ENCODE data around the gene PHF8.

The PHF8 gene

DNA sequence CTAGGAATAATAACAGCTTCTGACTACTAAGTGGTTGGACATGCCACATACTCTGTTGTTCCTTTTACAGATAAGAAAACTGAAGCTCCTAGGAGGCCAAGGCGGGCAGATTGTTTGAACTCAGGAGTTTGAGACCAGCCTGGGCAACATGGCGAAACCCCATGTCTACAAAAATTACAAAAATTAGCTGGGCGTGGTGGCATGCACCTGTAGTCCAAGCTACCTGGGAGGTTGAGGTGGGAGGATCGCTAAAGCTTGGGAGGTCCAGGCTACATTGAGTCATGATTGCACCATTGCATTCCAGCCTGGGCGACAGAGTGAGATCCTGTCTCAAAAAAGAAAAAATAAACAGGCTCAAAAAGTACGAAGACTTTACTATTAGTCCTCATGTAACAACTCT lies 30.6 kb upstream of the PHF8 start:
- H3K79me2 ChIP-seq (ENCODE audit: insufficient read depth, low read depth), result no peaks in the 10 kb centered on the region
- no peak overlapping the region for H2AFZ ChIP-seq (ENCODE audit: low read depth)
- no peaks in the 10 kb centered on the region for H3K4me1 ChIP-seq (ENCODE audit: low read depth, poor library complexity, severe bottlenecking)
- H3K27me3 ChIP-seq (ENCODE audit: insufficient read depth, low read depth), result no peaks in the 10 kb centered on the region
- no peak overlapping the region for H3K4me2 ChIP-seq
- H3K27ac ChIP-seq, result no peak overlapping the region
- TF ChIP-seq, protein P1, sequence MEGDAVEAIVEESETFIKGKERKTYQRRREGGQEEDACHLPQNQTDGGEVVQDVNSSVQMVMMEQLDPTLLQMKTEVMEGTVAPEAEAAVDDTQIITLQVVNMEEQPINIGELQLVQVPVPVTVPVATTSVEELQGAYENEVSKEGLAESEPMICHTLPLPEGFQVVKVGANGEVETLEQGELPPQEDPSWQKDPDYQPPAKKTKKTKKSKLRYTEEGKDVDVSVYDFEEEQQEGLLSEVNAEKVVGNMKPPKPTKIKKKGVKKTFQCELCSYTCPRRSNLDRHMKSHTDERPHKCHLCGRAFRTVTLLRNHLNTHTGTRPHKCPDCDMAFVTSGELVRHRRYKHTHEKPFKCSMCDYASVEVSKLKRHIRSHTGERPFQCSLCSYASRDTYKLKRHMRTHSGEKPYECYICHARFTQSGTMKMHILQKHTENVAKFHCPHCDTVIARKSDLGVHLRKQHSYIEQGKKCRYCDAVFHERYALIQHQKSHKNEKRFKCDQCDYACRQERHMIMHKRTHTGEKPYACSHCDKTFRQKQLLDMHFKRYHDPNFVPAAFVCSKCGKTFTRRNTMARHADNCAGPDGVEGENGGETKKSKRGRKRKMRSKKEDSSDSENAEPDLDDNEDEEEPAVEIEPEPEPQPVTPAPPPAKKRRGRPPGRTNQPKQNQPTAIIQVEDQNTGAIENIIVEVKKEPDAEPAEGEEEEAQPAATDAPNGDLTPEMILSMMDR (conservative IDR thresholded peaks at IDR 0.05; ENCODE audit: low read depth, low read length), result no peak
- no peaks in the 10 kb centered on the region for H4K20me1 ChIP-seq (ENCODE audit: insufficient read depth)
- H3K36me3 ChIP-seq (ENCODE audit: insufficient read depth), result no peaks in the 10 kb centered on the region
- H3K9ac ChIP-seq, result no peak overlapping the region
- no peak overlapping the region for H3K4me3 ChIP-seq (IDR thresholded peaks at IDR 0.05; ENCODE audit: insufficient read depth, low read depth, low read length)

- Histone ChIP-seq H2AFZ (ENCODE audit: low read depth) (no peak overlapping the region), H3K4me1 (ENCODE audit: low read depth, poor library complexity, severe bottlenecking) (no peaks in the 10 kb centered on the region), H3K4me3 (IDR thresholded peaks at IDR 0.05; ENCODE audit: insufficient read depth, low read depth, low read length) (no peak overlapping the region), H3K36me3 (ENCODE audit: insufficient read depth) (no peaks in the 10 kb centered on the region), H3K79me2 (ENCODE audit: insufficient read depth, low read depth) (no peaks in the 10 kb centered on the region), H3K4me2 (no peak overlapping the region), H3K9ac (no peak overlapping the region), H3K27me3 (ENCODE audit: insufficient read depth, low read depth) (no peaks in the 10 kb centered on the region), H3K27ac (no peak overlapping the region), H4K20me1 (ENCODE audit: insufficient read depth) (no peaks in the 10 kb centered on the region)
- TF ChIP-seq, protein P1 (conservative IDR thresholded peaks at IDR 0.05; ENCODE audit: low read depth, low read length), result no peak
These were observed 23.5 kb upstream of the PHF8 start for GRCh38 chrX:54067766-54068165.

DNA sequence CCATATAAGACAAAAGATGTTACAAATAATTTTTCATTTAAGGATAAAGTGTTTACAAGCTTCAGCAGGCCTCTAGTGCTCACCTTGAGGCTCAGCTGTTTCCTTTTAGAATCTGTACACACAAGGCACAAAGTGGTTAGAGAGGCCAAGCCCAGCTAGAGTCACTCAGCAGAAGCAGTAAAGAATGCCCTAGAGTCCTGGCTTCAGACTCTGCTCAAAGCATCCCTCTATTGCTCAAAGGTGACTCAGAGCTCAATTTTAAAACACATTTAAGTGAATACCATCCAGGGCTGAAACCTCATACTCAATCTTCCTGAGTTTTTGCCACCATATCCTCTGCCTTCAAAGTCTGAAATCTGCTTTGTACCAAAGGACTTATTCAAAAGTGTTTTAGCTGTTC lies 22.6 kb upstream of the PHF8 start:
- no peaks in the 10 kb centered on the region for H4K20me1 ChIP-seq (ENCODE audit: insufficient read depth)
- no peaks in the 10 kb centered on the region for H3K27me3 ChIP-seq (ENCODE audit: insufficient read depth, low read depth)
- no peaks in the 10 kb centered on the region for H3K79me2 ChIP-seq (ENCODE audit: insufficient read depth, low read depth)
- H3K4me2 ChIP-seq, result no peak overlapping the region
- no peak overlapping the region for H2AFZ ChIP-seq (ENCODE audit: low read depth)
- H3K4me3 ChIP-seq (IDR thresholded peaks at IDR 0.05; ENCODE audit: insufficient read depth, low read depth, low read length), result no peak overlapping the region
- no peak overlapping the region for H3K27ac ChIP-seq
- no peaks in the 10 kb centered on the region for H3K36me3 ChIP-seq (ENCODE audit: insufficient read depth)
- no peaks in the 10 kb centered on the region for H3K4me1 ChIP-seq (ENCODE audit: low read depth, poor library complexity, severe bottlenecking)
- TF ChIP-seq, protein P1 (conservative IDR thresholded peaks at IDR 0.05; ENCODE audit: low read depth, low read length), result no peak
- H3K9ac ChIP-seq, result no peak overlapping the region

GRCh38 chrX:54064564-54064963 lies 20.3 kb upstream of the PHF8 start:
- H3K4me2 ChIP-seq, result no peak overlapping the region
- TF ChIP-seq, protein P1 (conservative IDR thresholded peaks at IDR 0.05; ENCODE audit: low read depth, low read length), result no peak
- no peaks in the 10 kb centered on the region for H3K79me2 ChIP-seq (ENCODE audit: insufficient read depth, low read depth)
- no peak overlapping the region for H3K4me3 ChIP-seq (IDR thresholded peaks at IDR 0.05; ENCODE audit: insufficient read depth, low read depth, low read length)
- H3K9ac ChIP-seq, result no peak overlapping the region
- no peak overlapping the region for H3K27ac ChIP-seq
- no peaks in the 10 kb centered on the region for H3K27me3 ChIP-seq (ENCODE audit: insufficient read depth, low read depth)
- H4K20me1 ChIP-seq (ENCODE audit: insufficient read depth), result no peaks in the 10 kb centered on the region
- no peak overlapping the region for H2AFZ ChIP-seq (ENCODE audit: low read depth)
- no peaks in the 10 kb centered on the region for H3K36me3 ChIP-seq (ENCODE audit: insufficient read depth)
- no peaks in the 10 kb centered on the region for H3K4me1 ChIP-seq (ENCODE audit: low read depth, poor library complexity, severe bottlenecking)

Data from KMS-11 (cell line).